Measurements from ENCODE around the gene IGSF23.

DNA sequence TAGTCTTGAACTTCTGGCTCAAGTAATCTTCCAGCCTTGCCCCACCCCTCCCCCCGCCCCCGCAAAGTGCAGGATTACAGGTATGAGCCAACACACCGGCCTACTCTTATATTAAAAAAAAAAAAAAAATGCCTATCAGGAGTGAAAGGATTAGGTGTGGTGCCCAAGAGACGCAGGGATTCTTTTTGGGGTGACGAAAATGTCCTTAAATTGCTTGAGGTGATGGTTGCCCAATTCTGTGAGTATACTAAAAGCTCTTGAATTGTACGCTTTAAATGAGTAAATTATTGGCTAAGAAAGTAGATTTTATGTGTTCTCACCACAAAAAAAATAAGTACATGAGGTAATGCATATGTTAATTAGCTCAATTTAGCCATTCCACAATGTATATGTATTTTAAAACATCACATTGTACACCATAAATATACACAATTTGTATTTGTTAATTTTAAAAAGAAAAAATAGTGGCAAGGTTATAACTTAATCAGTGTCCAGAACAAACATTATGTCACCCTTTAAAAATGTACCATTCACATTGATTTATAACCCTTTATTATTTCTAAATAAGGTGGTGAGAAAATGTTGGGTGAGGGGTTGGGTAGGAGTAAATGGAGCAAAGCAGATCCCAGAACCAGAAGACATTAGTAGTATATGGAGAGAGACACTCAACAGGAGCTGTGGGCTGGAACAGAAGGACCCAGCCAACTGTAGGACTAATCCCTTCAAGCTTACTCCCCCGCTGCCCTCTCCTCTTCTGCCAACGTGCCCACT, 3.9 kb downstream of the IGSF23 start:
- TF ChIP-seq CTCF (IDR thresholded peaks at IDR 0.05) (no peak), POLR2AphosphoS5 (IDR thresholded peaks at IDR 0.05) (no peak), POLR2A (IDR thresholded peaks at IDR 0.05) (no peak), EP300 (IDR thresholded peaks at IDR 0.05; ENCODE audit: low read depth) (no peak)

Data from transverse colon (tissue), 4 donors.